ENCODE data around the gene AZIN2.
"Not testable (repeated sequence)": the region's sequence is repeated elsewhere in the genome, so short reads cannot be mapped to it uniquely, and the experiment has no call there.

The AZIN2 gene

GRCh38 chr1:33096363-33097005, 15.5 kb downstream of the AZIN2 start:
- DNase-seq: no peak

GRCh38 chr1:33097137-33097611, 16.2 kb downstream of the AZIN2 start:
- DNase-seq: peak; percentile 54

DNA sequence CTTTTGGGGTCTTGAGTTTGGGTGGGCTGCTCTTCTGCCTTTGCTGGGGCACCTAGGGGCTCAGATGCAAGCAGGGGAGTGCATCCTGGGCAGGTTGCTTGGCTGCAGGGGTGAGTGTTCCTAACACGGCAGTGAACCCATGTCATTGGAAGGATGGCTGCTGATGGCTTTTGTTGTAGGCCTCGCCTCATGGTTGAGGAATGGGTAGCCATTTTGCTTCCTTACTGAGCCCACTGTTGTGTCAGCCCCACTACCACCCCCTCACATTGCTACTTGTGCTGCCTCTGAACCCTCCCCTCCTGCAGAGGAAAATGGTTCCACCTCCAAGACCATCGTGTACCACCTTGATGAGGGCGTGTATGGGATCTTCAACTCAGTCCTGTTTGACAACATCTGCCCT, 16.8 kb downstream of the AZIN2 start:
- no peak for DNase-seq

- no peak for DNase-seq
Measured at GRCh38 chr1:33098371-33098770, 17.4 kb downstream of the AZIN2 start.

GRCh38 chr1:33099290-33100118, 18.6 kb downstream of the AZIN2 start:
- DNase-seq: peak; percentile 100

DNA sequence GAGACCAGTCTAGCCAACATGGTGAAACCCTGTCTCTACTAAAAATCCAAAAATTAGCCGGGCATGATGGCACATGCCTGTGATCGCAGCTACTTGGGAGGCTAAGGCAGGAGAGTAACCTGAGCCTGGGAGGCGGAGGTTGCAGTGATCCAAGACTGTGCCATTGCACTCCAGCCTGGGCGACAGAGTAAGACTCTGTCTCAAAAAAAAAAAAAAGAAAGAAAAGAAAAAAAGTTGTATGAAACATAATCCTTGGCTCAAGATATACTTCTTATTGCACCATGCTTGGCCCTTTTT, 19.1 kb downstream of the AZIN2 start:
- DNase-seq: not testable (repeated sequence)

GRCh38 chr1:33110477-33110876, 29.5 kb downstream of the AZIN2 start:
- no peak for DNase-seq

DNA sequence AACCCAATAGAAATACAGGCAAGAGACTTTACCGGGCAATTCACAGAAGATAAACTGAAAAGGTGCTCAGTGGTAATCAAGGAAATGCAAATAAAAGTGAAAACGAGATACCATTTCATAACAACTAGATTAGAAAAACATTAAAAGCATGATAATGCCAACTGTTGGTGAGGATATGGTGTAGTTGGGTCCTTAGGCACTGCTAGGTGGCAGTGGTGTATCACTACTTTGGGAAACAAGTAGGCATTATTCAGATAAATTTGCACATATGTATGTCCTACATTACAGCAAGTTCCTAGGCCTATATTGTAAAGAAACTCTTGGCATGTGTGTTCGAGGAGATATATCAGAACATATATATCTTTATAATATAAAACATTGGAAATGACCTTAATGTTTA, 31.0 kb downstream of the AZIN2 start:
- peak; percentile 37 for DNase-seq

DNA sequence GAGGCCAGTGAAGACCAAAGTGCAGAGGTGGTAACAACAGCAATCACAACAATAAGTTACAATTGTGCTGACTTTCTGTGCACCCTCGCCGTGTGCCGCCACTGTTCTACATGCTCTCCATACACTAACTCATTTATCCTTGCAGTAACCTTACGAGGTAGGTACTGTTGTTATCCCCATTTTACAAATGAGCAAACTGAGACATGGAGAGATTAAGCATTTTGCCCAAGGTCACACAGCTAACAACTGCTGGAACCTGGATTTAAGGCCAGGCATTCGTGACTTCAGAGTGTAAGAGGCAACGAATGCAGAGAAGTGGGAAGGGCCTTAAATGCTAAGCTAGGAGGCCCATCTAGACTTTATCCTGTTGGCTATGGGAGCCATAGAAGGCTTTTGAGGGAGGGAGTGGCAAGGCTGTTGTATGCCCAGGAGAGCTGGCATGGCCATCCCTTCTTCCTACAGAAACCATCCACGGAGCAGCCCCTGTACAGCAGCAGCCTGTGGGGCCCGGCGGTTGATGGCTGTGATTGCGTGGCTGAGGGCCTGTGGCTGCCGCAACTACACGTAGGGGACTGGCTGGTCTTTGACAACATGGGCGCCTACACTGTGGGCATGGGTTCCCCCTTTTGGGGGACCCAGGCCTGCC, 36.6 kb downstream of the AZIN2 start:
- DNase-seq: no peak

DNA sequence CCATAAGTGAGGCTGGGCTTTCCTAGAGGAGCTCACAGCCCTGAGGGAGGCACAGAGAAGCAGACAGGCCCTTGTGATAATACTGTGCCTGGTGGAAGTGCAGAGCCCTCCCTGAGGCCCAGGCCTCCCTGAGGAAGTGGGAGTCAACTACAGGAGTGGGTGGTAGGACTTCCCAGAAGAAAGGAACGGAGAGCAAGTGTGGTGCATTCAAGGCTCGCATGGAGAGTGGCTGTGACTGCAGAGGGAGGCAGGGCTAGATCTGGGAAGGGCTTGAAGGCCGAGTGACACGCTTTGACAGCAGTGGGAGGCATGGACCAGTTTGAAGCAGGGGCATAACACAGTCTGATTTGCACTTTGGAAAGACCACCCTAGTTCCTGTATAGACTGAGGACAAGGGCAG, 37.3 kb downstream of the AZIN2 start:
- no peak for DNase-seq

GRCh38 chr1:33119050-33119449, 38.1 kb downstream of the AZIN2 start:
- DNase-seq: no peak

GRCh38 chr1:33119532-33120217, 38.7 kb downstream of the AZIN2 start:
- DNase-seq: no peak

DNA sequence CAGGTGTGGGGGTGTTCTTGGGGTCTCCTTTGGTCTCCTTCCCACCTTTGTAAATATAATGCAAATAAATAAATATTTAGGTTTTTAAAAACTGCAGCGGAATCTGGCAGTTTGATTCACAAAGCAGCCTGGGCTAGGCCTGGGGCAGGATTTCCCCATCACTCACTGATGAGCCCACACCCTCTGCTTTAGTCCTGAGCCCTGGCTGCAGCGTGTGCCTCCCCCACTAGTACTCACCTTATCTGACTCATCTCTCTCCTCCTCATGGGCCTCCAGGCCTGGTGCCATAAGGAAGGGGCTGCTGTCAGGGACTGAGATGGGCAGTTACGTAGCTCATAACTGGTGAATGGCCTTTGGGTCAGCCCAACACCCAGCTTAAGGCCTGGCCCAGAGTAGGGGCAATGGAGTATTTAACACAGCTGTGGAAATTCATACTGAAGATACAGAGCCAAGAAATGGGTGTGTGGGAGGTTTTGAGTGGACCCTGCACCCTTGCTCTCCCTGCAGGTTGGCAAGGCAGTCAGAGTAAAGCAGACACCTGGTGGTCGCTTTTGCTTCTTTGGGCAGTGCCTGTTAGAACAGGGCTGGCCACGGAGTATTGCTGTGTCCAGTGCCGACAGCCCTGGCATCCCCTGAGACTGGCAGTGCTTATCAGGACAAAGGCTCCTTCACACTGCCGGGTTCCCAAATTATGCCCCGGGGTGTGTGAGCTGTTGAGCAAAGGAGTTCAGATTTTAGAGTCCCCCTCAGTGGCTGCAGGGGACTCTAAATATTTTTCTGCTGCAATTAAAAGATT, 39.7 kb downstream of the AZIN2 start:
- DNase-seq: peak; percentile 59

GRCh38 chr1:33121728-33122127, 40.8 kb downstream of the AZIN2 start:
- DNase-seq: no peak

GRCh38 chr1:33122483-33123178, 41.7 kb downstream of the AZIN2 start:
- DNase-seq: no peak

DNA sequence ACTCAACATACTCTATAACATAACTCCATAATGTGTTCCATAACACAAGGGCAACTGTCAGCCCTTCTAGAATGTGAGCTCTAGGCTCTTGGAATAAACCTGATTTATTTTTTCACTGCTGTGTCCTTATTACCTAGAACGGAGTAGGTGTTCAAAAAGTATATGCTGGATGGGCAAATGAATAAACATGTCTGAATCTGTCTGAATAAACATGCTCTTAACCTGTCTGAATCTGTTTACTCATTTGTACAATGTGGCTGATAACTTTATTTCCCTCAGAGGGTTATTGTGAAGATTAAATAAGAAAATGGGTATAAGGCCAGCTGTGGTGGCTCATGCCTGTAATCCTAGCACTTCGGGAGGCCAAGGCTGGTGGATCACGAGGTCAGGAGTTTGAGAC, 42.3 kb downstream of the AZIN2 start:
- DNase-seq: no peak

DNA sequence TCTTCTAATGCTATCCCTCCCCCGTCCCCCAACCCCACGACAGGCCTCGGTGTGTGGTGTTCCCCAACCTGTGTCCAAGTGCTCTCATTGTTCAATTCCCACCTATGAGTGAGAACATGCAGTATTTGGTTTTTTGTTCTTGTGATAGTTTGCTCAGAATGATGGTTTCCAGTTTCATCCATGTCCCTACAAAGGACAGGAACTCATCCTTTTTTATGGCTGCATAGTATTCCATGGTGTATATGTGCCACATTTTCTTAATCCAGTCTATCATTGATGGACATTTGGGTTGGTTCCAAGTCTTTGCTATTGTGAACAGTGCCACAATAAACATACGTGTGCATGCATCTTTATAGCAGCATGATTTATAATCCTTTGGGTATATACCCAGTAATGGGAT, 43.7 kb downstream of the AZIN2 start:
- not testable (repeated sequence) for DNase-seq

- no peak for DNase-seq
Measured at GRCh38 chr1:33126411-33127000, 45.6 kb downstream of the AZIN2 start.

- peak; percentile 100 for DNase-seq
Measured at GRCh38 chr1:33127001-33127823, 46.3 kb downstream of the AZIN2 start.

DNA sequence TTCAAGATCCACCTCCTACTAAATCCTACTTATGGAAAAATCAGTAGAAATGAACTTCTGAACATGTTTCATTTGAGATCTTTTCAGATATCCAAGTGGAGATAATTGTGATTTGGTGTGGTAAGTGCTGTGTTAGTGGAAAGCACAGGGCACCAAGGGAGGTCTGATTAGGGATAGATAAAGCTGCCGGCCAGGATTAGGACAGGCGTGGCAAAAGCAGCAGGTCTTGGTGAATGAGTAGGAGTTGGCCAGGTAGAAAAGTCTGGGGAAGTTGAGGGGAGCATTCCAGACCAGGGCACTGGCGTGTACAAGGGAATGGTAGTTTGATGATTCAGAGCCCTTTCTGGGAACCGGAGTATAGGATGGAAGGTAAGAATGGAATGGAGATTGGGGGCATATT, 47.8 kb downstream of the AZIN2 start:
- peak; percentile 16 for DNase-seq

DNA sequence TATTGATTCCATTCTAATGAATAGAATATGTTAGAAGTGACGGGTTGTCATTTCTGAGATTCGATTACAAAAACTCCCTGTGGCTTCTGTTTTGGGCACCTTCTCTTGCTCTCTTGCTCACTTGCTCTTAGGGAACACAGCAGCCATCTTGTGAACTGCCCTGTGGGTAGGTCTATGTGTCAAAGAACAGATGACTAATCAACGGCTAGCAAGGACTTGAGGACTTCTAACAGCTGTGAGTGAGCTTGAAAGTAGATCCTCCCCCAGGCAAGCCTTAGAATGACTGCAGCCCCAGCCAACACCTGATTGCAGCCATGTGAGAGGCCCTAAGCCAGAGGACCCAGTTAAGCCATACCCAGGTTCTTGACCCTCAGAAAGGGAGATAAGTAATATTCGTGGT, 49.3 kb downstream of the AZIN2 start:
- peak; percentile 30 for DNase-seq

All from NCI-H226 (cell line).